HEK293T (cell line): ENCODE results near the gene KCNJ3.

Source experiments
- ARNT ChIP-seq: fragments of 450-650 bp; IDR thresholded peaks from 2 replicates; pipeline ENCODE4 v1.6.1; 2017; ENCODE audit warnings: mild to moderate bottlenecking
- BHLHE40 ChIP-seq: fragments of 450-650 bp; IDR thresholded peaks from 2 replicates; pipeline ENCODE4 v1.6.1; 2016; ENCODE audit warnings: mild to moderate bottlenecking, moderate library complexity, borderline replicate concordance
- ELF4 ChIP-seq: fragments of 450-650 bp; IDR thresholded peaks from 2 replicates; pipeline ENCODE4 v1.6.1; 2017; ENCODE audit warnings: antibody characterized with exemption
- PKNOX1 ChIP-seq: fragments of 450-650 bp; IDR thresholded peaks from 2 replicates; pipeline ENCODE4 v1.6.1; 2016
- SP1 ChIP-seq: fragments of 450-650 bp; IDR thresholded peaks from 2 replicates; pipeline ENCODE4 v1.6.1; 2017
- SUZ12 ChIP-seq: fragments of 450-650 bp; IDR thresholded peaks from 2 replicates; pipeline ENCODE4 v1.6.1; 2016; ENCODE audit warnings: mild to moderate bottlenecking

GRCh38 chr2:154837035-154837434 is 138.5 kb downstream of the KCNJ3 start:
- no peak for TF ChIP-seq ARNT
- TF ChIP-seq SUZ12, result no peak
- TF ChIP-seq BHLHE40, result no peak
- TF ChIP-seq SP1, result no peak
- no peak for TF ChIP-seq ELF4
- TF ChIP-seq PKNOX1, result no peak
